ENCODE measurements around the gene SLC39A11.

SLC39A11 gene

DNA sequence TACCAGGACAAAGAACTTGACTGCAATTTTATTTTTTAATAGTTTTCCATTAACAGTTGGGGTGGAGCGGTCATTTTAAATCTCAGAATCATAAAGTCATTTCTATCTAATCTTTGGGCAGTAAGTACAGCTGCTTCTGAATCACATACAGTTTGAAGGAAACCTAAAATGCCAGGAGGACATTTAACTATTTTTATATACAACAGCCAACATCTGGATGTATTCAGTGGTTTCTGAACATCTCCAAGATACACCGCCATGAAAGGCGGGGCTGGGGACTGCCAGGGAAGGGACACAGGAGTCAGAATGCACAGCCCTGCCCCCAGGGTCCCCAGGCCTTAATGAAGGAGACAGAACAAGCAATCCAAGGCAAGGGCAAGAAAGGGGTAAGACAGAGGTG, 392.3 kb downstream of the SLC39A11 start:
- DNase-seq: no peak

DNA sequence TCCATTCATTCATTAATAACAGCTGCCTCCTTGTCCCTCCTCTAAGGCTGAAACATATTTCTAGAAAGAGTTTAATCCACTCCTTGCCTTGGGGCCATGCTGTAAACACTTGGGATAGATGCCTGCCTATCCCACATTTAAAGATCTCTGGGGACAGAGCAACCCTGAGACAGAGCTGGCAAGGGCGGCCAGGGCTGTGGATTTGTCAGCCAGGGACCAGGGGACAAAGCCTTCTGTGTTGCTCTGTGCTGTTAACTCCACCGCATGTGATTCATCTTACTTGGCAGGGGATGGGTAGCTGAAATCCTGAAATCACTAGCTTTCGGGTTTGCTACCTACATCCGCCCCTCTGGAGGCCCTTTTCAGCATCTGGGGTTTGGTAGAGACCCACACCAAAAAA, 392.9 kb downstream of the SLC39A11 start:
- DNase-seq: no peak

DNA sequence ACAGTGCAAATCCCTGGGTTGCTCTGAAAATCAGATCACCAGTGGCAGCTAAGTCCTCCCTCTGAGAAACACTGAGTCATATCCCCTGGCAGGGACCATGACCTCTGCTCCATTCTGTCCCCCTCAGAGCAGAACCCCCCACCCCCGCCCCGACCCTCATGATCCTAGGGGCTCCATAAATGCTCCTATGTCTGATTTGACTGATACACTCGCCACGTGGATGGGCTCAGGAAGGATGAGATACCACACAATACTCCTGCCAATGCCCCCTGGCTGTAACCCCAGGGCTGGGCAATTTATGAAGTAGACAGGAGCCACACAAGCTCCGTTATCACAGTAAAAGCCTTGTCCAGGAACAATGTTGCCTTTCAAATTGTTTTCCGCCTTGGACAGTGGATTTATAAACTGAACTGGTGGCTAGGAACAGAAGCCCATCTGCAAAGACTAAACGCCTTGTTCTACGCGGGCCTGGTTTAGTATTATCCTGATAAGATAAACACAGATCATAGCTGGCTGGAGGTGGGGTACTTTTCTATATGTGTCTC, 394.8 kb downstream of the SLC39A11 start:
- DNase-seq: no peak

DNA sequence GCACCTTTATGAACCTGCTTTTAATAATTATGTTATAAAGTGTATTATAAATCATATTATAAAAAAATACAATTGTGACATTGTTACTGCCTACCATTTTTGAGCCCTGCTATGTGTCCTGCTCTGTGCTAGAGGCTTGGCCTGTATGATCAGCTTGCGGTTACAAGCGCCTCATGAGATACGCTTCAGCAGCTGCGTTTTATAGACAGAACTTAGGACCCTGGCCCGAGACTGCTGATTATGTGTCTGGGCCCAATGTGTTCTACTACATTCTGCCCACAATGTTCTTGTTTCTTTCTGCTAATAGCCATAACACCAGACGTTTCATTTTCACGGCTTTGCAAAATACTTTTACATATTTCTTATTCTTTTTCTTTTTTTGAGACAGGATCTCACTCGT, 395.8 kb downstream of the SLC39A11 start:
- no peak for DNase-seq

DNA sequence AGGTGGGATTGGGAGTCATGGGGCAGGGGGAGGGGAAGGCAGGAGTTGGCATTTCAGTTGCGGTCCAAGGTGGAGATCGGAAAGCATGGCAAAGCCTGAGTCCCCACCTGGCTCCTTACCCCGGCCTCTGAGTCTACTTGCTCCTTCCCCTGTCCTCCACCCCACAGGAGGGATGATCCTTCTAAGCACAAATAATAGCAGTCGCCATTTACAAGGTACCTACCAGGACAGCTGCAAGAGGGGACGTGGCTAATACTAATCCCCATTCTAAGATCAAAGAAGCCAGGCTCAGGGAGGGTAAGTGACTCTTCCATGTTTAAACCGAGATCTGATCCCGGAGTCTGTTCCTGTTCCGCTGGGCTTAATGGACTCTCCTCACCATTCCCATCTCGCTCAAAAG, 396.3 kb downstream of the SLC39A11 start:
- no peak for DNase-seq

DNA sequence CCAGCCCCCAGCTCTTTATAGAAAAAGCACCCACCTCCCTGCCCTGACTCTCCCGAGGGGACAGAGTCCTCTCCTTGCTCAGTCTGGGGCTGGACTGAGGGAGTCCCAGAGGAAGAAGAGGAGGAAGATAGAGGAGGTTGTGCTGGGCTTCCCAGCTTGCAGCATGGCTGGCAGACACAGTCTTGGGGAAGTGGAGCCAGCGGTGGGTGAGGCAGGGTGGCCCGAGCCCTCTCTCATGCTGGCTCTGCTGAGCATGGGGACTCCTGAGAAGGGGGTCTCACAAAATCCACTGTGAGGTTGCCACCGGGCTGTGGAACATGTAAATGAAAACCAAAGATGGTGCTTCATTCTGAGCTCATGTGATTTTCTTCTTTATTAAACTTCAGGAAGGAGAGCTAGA, 398.5 kb downstream of the SLC39A11 start:
- no peak for DNase-seq

DNA sequence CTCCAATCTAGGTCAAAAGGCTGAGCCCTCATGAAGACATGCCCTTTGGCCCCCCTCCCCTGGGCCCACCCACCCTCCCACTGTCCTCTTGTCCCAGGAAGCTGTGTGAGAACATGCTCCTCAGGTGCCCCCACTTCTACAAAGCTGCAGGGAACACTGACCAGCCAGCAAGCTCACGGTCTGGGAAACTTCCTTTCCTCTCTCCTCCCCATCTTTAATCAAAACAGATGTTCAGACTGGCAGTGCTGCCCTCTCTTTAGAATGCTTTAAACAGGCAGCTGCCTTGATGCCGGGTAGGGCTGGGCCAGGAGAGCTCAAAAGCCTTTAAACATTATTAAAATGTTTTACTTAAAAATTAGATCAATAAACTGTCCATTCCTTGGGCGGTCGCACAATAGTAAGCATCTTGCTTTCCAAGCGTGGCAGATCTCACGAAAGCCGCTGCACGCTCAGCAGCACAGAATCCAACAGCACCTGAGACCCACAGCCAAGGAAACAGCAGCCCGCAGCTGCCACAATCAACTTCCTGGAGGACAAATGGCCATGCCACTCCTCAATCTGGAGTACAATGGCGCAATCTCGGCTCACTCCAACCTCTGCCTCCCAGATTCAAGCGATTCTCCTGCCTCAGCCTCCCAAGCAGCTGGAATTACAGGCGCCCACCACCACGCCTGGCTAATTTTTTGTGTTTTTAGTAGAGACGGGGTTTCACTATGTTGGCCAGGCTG, 399.2 kb downstream of the SLC39A11 start:
- DNase-seq: no peak

DNA sequence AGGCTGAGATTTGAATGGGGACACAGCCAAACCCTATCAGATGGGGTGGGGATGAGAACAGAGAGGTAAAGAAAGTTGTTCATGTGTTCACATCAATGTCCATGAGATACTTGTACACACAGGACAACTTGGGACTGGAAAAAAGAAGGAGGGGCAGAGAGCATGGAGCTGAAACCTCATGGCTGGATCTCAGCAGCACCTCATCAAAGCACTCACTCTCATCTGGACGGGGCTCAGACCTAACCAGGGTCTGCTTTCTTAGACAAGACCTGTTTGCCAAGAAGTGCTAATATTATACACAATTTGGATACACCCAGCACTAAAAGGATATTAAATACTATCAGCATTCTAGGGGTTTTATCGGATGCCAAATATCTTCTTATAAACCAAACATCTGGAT, 399.8 kb downstream of the SLC39A11 start:
- DNase-seq: no peak

DNA sequence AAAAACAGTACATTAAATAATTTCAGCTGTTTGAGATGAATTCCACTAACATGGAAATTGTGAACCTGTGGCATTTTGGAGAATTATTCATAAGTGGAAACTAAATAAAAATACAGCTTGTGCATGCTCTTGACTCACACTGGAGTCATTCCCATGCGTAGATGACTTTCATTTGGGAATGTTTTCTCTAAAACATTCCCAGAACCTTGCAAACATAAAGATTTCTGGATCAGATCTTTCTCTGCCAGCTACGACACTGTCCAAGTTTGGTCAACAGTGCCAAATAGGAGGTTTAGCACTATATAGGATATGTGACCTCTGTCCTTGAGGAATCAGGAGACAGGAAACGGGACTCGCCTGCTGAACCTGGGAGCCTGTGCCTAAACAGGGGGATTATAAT, 400.9 kb downstream of the SLC39A11 start:
- no peak for DNase-seq

DNA sequence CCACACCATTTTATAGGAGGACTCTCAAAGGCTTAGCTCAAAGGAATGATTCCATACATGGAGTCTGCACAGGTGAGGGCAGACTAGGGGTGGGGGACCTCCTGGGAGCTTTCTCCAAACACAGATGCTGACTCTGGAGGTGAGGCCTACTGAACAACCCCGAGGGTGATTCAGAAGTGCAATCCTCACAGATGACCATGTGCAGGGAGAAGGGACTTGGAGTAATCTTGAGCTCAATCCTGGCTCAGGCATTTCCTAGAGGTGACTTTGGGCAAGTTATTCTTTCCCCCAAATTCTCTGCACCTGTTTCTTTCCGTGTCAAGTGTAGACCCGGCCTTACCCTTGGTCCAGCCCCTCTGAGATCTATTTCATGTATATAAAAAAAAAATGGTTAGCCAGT, 401.5 kb downstream of the SLC39A11 start:
- no peak for DNase-seq

DNA sequence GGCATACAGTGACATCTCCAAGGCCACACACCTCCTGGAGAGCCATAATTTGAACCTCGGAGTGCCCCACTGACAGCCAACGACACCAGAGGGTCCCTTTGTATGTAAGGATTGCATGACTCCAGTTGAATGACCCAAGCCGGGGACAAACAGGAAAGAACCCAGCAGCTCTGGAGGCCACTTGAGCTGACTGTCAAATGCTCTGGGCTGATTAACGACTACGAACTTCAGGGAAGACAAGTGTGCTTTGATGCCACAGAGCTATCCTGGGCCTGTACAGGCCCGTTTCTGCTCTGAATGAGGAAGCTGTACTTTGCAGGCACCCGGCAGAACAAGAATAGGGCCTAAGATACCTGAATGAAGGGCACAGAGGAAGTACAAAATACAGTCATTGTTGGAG, 404.6 kb downstream of the SLC39A11 start:
- no peak for DNase-seq

DNA sequence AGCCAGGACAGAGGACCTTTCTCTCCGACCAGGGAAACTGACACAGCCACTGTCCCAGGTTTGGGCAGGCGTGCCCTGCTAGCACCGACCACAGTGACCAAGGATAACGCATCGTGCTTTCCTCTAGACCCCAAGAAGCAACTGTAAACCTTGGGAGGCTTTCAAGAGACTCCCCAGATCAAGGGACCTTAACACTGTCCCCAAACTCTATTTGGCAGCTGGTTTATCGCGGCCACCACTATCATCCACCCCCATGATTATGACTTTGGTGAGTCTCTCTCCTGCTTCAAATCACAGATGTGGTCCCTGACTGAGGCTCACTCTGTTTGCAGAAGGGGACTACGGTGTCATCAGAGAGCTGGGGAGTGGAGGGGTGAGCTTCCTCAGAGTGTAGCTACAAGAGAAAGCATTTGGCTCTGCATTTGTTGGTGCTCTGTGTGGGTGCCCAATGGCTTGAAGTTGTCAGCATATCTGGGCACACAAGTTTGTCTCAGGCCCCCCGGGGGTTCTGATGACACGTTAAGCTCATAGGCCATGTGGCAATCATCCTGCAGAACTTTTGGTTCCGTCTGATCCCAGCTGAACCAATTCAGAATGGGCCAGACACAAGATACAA, 408.0 kb downstream of the SLC39A11 start:
- no peak for DNase-seq

DNA sequence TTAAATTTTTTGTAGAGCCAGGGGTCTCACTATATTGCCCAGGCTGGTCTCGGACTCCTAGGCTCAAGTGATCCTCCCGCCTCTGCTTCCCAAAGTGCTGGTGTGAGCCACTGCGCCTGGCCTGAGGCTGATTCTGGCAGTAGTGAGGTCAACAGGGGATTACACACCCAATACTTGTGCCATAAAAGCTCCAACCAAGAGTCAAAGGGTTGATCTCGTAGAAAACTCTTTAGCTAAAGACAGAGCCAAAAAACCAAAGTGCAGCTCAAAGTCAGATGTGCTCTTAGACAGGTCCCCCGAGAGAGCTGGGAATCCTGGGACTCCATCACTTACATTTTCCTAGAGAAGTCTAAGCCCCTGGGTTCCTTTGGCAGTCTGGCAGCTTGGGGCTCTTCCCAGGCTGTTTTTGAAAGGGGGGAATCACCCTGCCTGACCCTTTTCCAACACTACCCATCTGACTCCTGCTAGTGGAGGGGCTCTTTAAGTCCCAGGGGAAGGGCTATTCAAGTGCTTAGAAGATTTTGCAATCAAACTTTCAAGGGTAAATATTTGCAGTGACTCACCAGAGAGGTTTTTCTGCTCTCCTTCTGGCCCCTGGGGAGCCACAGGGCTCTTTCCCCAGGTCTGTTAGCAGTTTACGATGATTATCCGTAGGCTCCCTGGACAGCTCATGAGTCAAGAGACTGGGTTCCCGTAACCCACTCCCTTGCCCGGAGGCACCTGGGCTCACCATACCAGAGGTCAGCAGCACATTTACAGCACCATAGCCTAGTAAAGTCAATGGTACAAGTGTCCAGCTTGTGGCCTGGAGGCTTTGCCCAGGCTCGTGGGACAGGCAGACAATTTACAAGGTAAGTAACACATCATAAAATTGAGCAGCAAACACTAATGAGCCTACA, 408.7 kb downstream of the SLC39A11 start:
- DNase-seq: no peak

DNA sequence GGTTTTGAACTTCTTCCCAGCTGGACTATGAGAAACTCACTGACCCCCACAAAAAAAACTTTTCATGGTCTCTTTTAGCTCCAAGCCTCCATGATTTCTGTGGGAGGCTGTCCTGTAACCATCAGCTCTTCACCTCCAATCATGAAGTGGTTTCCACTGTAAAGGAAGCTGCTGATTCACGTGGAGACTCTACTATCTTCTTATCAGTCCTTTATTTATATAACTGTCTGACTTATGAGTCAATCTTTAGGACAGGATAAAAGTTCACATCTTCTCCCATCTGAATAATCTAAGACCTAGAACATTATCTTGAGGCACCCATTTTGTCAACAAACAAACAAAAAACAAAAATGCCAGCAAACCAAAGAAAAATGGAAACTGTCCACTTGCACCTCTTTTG, 409.9 kb downstream of the SLC39A11 start:
- DNase-seq: no peak

DNA sequence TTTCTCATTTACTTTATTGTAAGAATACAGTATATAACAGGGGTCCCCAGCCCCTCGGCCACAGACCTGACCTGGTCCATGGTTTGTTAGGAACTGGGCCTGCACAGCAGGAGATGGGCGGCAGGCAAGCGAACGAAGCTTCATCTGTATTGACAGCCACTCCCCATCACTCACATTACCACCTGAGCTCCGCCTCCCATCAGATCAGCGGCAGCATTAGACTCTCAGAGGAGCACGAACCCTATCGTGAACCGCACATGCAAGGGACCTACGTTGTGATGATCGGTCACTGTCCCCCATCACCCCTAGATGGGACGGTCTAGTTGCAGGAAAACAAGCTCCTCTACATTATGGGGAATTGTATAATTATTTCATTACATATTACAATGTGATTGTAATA, 410.6 kb downstream of the SLC39A11 start:
- no peak for DNase-seq

DNA sequence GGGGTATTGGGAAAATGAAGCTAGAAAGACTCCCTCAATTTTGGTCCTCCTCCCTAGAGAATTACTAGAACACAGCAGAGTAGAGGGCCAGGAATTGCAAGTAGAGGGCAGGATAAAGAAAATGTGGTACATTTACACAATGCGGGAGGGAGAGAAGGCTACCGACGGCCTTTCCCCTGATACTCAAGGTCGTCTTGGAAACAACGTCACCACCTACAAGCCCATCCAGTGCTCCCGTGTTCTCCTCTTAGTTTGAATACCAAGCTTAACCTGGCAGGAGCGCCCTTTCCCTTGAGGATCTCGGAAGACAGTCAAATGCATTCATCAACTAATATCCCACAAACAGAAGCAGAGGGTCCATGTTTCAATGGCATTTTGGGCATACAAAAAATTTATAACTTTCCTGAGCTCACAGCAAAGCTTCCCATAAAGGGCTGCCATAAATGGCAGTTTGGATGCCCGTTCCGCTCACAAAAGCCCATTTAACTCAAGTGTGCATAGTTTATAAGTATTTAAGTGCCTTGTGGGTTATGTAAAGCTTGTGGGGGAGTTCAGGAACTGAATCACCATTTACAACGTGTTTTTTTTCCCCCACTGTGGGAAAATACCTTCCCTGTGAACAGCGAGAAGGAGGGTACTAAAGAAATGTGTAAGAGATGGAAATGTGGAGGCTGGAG, 414.6 kb downstream of the SLC39A11 start:
- DNase-seq: no peak

DNA sequence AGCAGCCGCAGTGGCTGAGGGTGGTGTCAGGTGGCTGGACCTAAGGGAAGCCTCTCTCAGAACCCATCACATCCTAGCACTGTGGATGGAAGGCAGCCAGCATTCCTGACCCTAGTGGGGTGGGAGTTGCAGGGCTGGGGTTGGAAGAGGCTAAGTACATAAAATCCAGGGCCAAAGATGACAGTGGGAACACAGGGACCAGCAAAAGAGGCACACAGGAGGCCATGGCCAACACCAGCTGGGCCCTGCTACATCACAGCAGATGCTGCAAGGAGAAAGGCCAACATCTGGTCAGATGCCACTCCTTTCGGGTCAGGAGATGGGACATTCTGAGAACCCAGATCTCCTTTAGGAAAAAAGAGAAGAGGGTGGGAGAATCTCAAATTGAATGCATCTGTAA, 415.4 kb downstream of the SLC39A11 start:
- no peak for DNase-seq

DNA sequence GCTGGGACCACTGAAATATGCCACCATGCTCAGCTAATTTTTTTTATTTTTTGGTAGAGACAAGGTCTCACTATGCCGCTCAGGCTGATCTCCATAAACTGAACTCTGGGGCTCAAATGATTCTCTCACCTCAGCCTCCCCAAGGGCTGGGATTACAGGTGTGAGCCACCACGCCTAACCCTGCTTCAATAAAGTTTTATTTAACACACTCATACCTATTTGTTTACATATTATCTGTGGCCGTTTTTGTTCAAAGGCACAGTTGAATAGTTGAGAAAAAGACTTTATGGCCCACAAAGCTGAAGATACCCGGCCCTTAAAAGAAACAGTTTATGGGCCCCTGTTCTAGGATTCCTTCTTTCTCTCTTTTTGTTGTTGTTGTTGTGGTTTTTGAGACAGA, 419.8 kb downstream of the SLC39A11 start:
- DNase-seq: no peak

DNA sequence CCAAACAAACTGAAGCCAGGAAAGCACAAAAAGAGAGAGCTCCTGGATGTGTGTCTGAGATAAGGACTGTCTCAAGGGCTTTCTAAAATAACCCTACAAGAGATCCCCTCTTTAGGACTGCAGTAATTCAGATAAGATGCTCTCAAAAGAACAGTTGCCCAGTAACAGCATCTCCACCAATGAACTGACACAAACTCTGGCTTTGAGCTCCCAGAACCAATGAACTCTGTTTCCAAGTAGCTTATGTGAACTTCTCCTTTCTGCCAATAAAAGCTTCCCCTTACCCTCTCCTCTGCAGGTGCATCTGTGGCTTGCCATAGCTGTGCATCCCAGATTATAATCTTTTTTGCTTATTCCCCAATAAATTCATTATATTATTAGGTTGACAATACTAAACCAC, 421.5 kb downstream of the SLC39A11 start:
- DNase-seq: no peak

DNA sequence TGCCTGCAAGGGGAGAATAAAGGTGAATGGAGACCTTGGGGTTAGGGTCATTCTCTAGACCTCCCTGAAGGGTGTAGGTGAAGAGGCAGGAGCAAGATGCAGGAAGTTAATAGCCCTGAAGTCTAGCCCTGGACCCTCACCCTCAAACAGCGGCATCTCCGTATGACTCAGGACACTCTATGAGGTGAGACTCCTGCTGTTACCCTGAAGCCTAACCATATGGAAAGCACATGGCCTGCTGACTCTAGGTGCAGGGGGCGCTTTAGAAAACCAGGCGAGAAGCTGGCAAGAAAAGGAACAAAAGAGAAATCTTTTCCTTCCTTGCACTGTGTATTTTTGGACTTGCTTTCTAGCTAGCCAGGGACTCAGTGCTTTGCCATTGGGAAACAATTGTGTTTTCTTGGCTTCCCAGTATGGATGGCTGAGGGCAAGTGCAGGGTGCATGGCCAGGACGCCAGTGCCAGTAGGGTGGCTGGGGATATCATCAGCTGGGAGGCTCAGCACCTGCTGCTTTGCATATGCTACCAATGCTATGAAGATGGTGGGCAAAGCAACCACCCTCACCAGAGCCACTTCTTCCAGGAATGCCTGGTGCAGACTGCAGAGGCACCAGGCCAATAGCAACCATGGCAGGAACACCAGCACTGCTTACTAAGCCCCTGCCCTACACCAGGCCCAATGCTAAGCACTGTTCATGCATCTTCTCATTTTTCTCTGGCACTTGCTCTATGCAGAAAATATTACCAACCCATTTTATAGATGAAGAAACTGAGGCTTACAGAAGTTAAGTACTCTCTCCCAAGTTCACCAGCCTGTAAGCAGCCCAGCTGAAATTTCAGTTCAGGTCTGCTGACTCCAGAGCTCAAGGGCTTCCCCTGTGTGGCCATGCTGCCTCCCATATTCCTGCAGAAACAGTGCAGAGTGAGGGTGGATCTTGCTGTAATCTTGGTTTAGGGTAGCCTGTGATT, 425.1 kb downstream of the SLC39A11 start:
- DNase-seq: no peak

Measured in inflammatory macrophage treated with lipopolysaccharide for 1 hour (primary cell).